K562 (cell line): Measurements from ENCODE around the gene IPPK. TPM values are rescaled to one million over a fixed set of nuclear protein-coding genes. Genes with fewer than 3 reads are reported as not detected.

Experiments
- ATAC-seq: fragments of 200-7000 bp; cut with Tn5 transposase; 3 replicates; pipeline ENCODE4 v1.9.1; 2020; ENCODE audit warnings: moderate library complexity
- BruUV-seq: library from RNA; stranded (reverse); fragments of 400-500 nt; replicated peaks from 2 replicates; lab custom pipeline; 2021; lab: Mats Ljungman, UMichigan
- CTCF ChIA-PET: fragments of 300-600 bp; formaldehyde crosslinking; extraction: SDS; loops from one replicate; lab custom pipeline; 2021; ENCODE audit warnings: low intra/inter-chr PET ratio; lab: Yijun Ruan, JAX
- POLR2A ChIA-PET: fragments of 300-600, 350-650 bp; sonication (Branson Sonifier 250); formaldehyde crosslinking; extraction: SDS; loops from one replicate; lab custom pipeline; 2021; ENCODE audit warnings: antibody characterized with exemption, inconsistent platforms; lab: Yijun Ruan, JAX
- DNase-seq, 4 experiments: peaks; one replicate each; pipeline versions ENCODE4 v3.0.0 to v3.0.0-alpha.2; 2011 to 2018; ENCODE audit warnings: low spot score in 3 of 4, mixed read lengths in 3 of 4; ENCODE audit errors: extremely low read depth in 1 of 4
- FAIRE-seq: peaks from 2 replicates; lab custom pipeline; 2011; peaks lifted over from hg19 to GRCh38; lab: Jason Lieb, UNC
- H2AFZ ChIP-seq: 2 replicates; pipeline ENCODE4 v1.6.0; 2011; ENCODE audit warnings: low read depth, low read length, control low read depth, inconsistent platforms
- H3K27ac ChIP-seq: fragments of 200-600 bp; 3 replicates; pipeline ENCODE4 v1.8.0; 2011; ENCODE audit warnings: low read depth, mild to moderate bottlenecking, control low read depth, inconsistent platforms, low read length, moderate library complexity, mixed read lengths; ENCODE audit errors: extremely low read depth
- H3K27me3 ChIP-seq, 2 experiments: fragments of 300-600 bp in 1 of 2; 2 replicates in 1 of 2; 3 replicates in 1 of 2; pipeline versions ENCODE4 v1.6.0 to v1.8.0; 2011; ENCODE audit warnings: inconsistent platforms in 2 of 2, low read length in 2 of 2, mild to moderate bottlenecking in 1 of 2, mixed read lengths in 1 of 2, moderate library complexity in 1 of 2; ENCODE audit not compliant: control insufficient read depth in 2 of 2, insufficient read depth in 2 of 2
- H3K36me3 ChIP-seq: fragments of 300-600 bp; 3 replicates; pipeline ENCODE4 v1.8.0; 2011; ENCODE audit warnings: mild to moderate bottlenecking, low read length, inconsistent platforms; ENCODE audit not compliant: control insufficient read depth, insufficient read depth
- H3K4me1 ChIP-seq, 2 experiments: fragments of 200-600 bp in 1 of 2; replicated peaks in 1 of 2; 2 replicates in 1 of 2; 3 replicates in 1 of 2; pipeline versions ENCODE4 v1.5.1 to v1.8.0; 2011; ENCODE audit warnings: inconsistent platforms in 2 of 2, low read length in 2 of 2, mild to moderate bottlenecking in 1 of 2, mixed read lengths in 1 of 2, moderate library complexity in 1 of 2; ENCODE audit not compliant: control insufficient read depth in 2 of 2, insufficient read depth in 2 of 2
- H3K4me2 ChIP-seq: 2 replicates; pipeline ENCODE4 v1.6.1; 2011; ENCODE audit warnings: low read length, control low read depth, inconsistent platforms, mixed read lengths; ENCODE audit not compliant: insufficient read depth
- H3K4me3 ChIP-seq: fragments of 200-600 bp; sonication (generic), shearing (Covaris generic); 2 replicates; pipeline ENCODE4 v1.5.1; 2016; ENCODE audit warnings: control low read depth, inconsistent platforms
- H3K79me2 ChIP-seq: fragments of 200-600 bp; 3 replicates; pipeline ENCODE4 v1.8.0; 2011; ENCODE audit warnings: low read length, inconsistent platforms; ENCODE audit not compliant: control insufficient read depth, insufficient read depth
- H3K9ac ChIP-seq, 2 experiments: 2 replicates each; pipeline versions ENCODE4 v1.6.0 to v1.6.1; 2011; ENCODE audit warnings: low read depth in 2 of 2, low read length in 2 of 2, control low read depth in 1 of 2, inconsistent platforms in 1 of 2, mild to moderate bottlenecking in 1 of 2, mixed read lengths in 1 of 2; ENCODE audit not compliant: insufficient read depth in 1 of 2
- H3K9me1 ChIP-seq: one replicate; pipeline ENCODE4 v1.6.0; 2011; ENCODE audit warnings: inconsistent platforms, mild to moderate bottlenecking, low read length, moderate library complexity; ENCODE audit not compliant: control insufficient read depth, insufficient read depth
- H3K9me3 ChIP-seq: replicated peaks from 2 replicates; pipeline ENCODE4 v1.5.1; 2011; ENCODE audit warnings: low read depth, low read length, inconsistent platforms; ENCODE audit not compliant: control insufficient read depth, insufficient read depth
- H4K20me1 ChIP-seq: replicated peaks from 2 replicates; pipeline ENCODE4 v1.6.1; 2011; ENCODE audit warnings: low read length, inconsistent platforms, mixed read lengths; ENCODE audit not compliant: control insufficient read depth, insufficient read depth
- CC2D1A ChIP-seq: fragments of 450-650 bp; IDR thresholded peaks from 2 replicates; pipeline ENCODE4 v1.6.1; 2017; ENCODE audit warnings: mild to moderate bottlenecking
- MBD2 ChIP-seq: sonication (generic); IDR thresholded peaks from 2 replicates; pipeline ENCODE4 v1.6.1; 2016; ENCODE audit warnings: low read depth, borderline replicate concordance
- NFIX ChIP-seq: fragments of 250-450 bp; sonication (Bioruptor Pico); IDR thresholded peaks from 2 replicates; pipeline ENCODE4 v1.4.0; 2020; ENCODE audit warnings: low read depth, mild to moderate bottlenecking, moderate library complexity
- PHF8 ChIP-seq: fragments of 200-600 bp; sonication (generic); IDR thresholded peaks from 2 replicates; pipeline ENCODE4 v1.6.1; 2012; ENCODE audit warnings: mixed run types, mild to moderate bottlenecking, inconsistent platforms, low read length, moderate library complexity, borderline replicate concordance
- RBFOX2 ChIP-seq: fragments of 200-400 bp; formaldehyde crosslinking; IDR thresholded peaks from 2 replicates; pipeline ENCODE4 v1.6.1; 2017; ENCODE audit warnings: low read depth, mild to moderate bottlenecking, low read length, moderate library complexity
- SMARCE1 ChIP-seq: fragments of 450-650 bp; IDR thresholded peaks from 2 replicates; pipeline ENCODE4 v1.7.1; 2016; ENCODE audit warnings: mild to moderate bottlenecking
- ZNF3 ChIP-seq: fragments of 250-450 bp; sonication (Bioruptor Pico); IDR thresholded peaks from 2 replicates; pipeline ENCODE4 v1.5.0; 2021; ENCODE audit warnings: mild to moderate bottlenecking, moderate library complexity
- WGBS: fragments of 100-300 bp; shearing (Covaris generic); methylation state at CpG from one replicate; pipeline ENCODE4 v1.1.6; 2016; ENCODE audit warnings: low coverage, mixed read lengths; ENCODE audit not compliant: insufficient coverage; ENCODE audit errors: missing lambda C conversion rate; 5-methylcytosine and 5-hydroxymethylcytosine counted together
- in situ Hi-C: fragments of 300-500 bp; cut with MboI; formaldehyde crosslinking; loops from 4 replicates; pipeline ENCODE4 v1.15.0; 2018; ENCODE audit warnings: inconsistent platforms, mixed read lengths
- intact Hi-C: fragments of 100-400 bp; cut with micrococcal nuclease; formaldehyde crosslinking; loops from 2 replicates; pipeline ENCODE4 v1.14.2; 2022
- polyA plus RNA-seq, 8 experiments: library from polyadenylated mRNA; depleted of rRNA in 4 of 8; stranded (reverse) in 5 of 8; unstranded in 3 of 8; fragments of >200 nt; fragmentation: Nextera tagmentation in 2 of 8; fragmentation: Illumina TruSeq in 1 of 8; extraction: Ambion mirVana in 2 of 8; extraction: Trizol in 1 of 8; gene quantifications; 2 replicates each; pipeline versions ENCODE4 v1.2.1 to v1.2.3, GENCODE V29; 2011 to 2014; ENCODE audit warnings: inconsistent platforms in 1 of 8, missing spikeins in 1 of 8
- total RNA-seq, 7 experiments: library from RNA; depleted of rRNA in 6 of 7; stranded (reverse); fragments of >200 nt in 6 of 7; fragmentation: Illumina TruSeq in 2 of 7; extraction: Trizol in 2 of 7; gene quantifications; 2 replicates each; pipeline versions ENCODE4 v1.2.1 to v1.2.3, GENCODE V29; 2011 to 2021; ENCODE audit warnings: low replicate concordance in 1 of 7
- TF ChIP-seq, protein P1 (sequence below): sonication (generic); formaldehyde crosslinking; IDR thresholded peaks from 2 replicates; pipeline ENCODE4 v1.8.1; 2023; ENCODE audit warnings: mild to moderate bottlenecking, missing genetic modification reagents
- TF ChIP-seq, protein P2 (sequence below), 2 experiments: fragments of 450-650 bp in 1 of 2; sonication (generic) in 1 of 2; formaldehyde crosslinking in 1 of 2; IDR thresholded peaks in 1 of 2; conservative IDR thresholded peaks in 1 of 2; 2 replicates each; pipeline versions ENCODE4 v1.6.1 to v1.8.1; 2016 to 2023; ENCODE audit warnings: mild to moderate bottlenecking in 2 of 2, moderate library complexity in 2 of 2, inconsistent platforms in 1 of 2, missing genetic modification reagents in 1 of 2
- TF ChIP-seq, protein P3 (sequence below): conservative IDR thresholded peaks from 2 replicates; pipeline ENCODE4 v1.6.1; 2011; ENCODE audit warnings: low read depth, mild to moderate bottlenecking, low read length; ENCODE audit not compliant: control insufficient read depth
- TF ChIP-seq, protein P4 (sequence below): fragments of 450-650 bp; formaldehyde crosslinking; IDR thresholded peaks from 2 replicates; pipeline ENCODE4 v1.4.0; 2020; ENCODE audit warnings: mild to moderate bottlenecking, moderate library complexity

Gene IPPK
- total and polyA plus RNA-seq, 9 of the 15 experiments (the other 6 are each of a cell fraction or from before 2014, with no cell fraction given) = 3.1 to 22.2 (median 11.2) TPM

DNA sequence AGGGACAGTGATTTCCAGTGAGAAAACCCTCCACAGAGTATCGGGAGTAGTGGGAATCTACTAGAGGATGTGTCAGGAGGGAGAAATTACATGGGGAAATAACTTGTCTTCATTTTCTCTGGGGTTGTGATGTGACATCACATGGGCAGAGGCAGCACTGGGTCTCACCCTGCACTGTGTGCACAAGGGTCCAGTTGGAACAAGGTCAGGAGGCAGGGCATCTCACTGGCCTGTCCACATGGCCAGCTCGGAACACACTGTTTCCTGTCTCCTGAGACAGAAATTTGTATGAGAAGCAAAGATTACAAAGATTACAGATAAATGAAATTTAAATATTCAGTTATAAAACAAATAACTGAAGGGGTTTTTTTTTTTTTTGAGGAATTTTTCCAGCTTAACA lies 71.5 kb downstream of the IPPK start:
- in situ Hi-C loops (no loop called here), intact Hi-C loops (no loop called here)
- DNase-seq (no peak), ATAC-seq (no peak), FAIRE-seq (no peak)
- no peaks in the 10 kb centered on the region for H3K79me2 ChIP-seq
- H3K9me3 ChIP-seq = no peaks in the 10 kb centered on the region
- no TSS peak for BruUV-seq
- CTCF ChIA-PET = no interaction called here
- H3K36me3 ChIP-seq = no peaks in the 10 kb centered on the region
- POLR2A ChIA-PET = no interaction called here
- H4K20me1 ChIP-seq = no peaks in the 10 kb centered on the region
- 60% methylated on average over 2 of the region's 2 CpGs for WGBS
- H3K4me1 ChIP-seq = no peaks in the 10 kb centered on the region
- no peaks in the 10 kb centered on the region for H3K27me3 ChIP-seq
- H3K27ac ChIP-seq = no peak overlapping the region
- H3K4me3 ChIP-seq = no peak overlapping the region
- H2AFZ ChIP-seq = no peak overlapping the region
- TF ChIP-seq RBFOX2 = no peak
- TF ChIP-seq, protein P1, sequence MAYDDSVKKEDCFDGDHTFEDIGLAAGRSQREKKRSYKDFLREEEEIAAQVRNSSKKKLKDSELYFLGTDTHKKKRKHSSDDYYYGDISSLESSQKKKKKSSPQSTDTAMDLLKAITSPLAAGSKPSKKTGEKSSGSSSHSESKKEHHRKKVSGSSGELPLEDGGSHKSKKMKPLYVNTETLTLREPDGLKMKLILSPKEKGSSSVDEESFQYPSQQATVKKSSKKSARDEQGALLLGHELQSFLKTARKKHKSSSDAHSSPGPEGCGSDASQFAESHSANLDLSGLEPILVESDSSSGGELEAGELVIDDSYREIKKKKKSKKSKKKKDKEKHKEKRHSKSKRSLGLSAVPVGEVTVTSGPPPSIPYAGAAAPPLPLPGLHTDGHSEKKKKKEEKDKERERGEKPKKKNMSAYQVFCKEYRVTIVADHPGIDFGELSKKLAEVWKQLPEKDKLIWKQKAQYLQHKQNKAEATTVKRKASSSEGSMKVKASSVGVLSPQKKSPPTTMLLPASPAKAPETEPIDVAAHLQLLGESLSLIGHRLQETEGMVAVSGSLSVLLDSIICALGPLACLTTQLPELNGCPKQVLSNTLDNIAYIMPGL = no peak
- no peak overlapping the region for H3K9ac ChIP-seq
- no peak overlapping the region for H3K4me2 ChIP-seq
- H3K9me1 ChIP-seq = no peaks in the 10 kb centered on the region

DNA sequence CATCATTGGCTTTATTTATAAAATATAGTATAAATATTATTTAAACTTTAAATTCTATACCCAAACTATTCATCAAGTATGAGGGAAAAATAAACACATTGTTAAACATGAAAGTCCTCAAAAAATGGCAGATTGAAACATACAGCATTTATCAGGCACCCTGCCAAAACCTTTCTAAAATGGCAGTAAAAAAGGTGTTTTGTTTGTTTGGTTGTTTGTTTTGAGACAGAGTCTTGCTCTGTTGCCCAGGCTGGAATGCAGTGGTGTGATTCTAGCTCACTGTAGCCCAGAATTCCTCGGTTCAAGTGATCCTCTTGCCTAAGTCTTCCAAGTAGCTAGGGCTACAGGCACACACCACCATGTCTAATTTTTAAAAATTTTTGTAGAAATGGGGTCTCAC lies 74.0 kb downstream of the IPPK start:
- Histone ChIP-seq H3K27me3 (no peaks in the 10 kb centered on the region), H3K36me3 (no peaks in the 10 kb centered on the region), H3K9ac (no peak overlapping the region), H3K9me3 (no peaks in the 10 kb centered on the region), H3K4me2 (no peak overlapping the region), H2AFZ (no peak overlapping the region), H3K27ac (no peak overlapping the region), H3K4me3 (no peak overlapping the region), H3K79me2 (no peaks in the 10 kb centered on the region), H4K20me1 (no peaks in the 10 kb centered on the region), H3K4me1 (no peaks in the 10 kb centered on the region; a peak in 1 of 5 replicates), H3K9me1 (no peaks in the 10 kb centered on the region)
- FAIRE-seq (no peak), DNase-seq (no peak), ATAC-seq (no peak)
- no TSS peak for BruUV-seq
- WGBS = 44% methylated on average over 1 of the region's 1 CpG
- intact Hi-C loops = no loop called here
- ChIA-PET POLR2A (no interaction called here), CTCF (no interaction called here)
- in situ Hi-C loops = no loop called here
- TF ChIP-seq NFIX (CRISPR knock-in tag) = no peak
- no peak for TF ChIP-seq MBD2
- no peak for TF ChIP-seq SMARCE1
- TF ChIP-seq, protein P2, sequence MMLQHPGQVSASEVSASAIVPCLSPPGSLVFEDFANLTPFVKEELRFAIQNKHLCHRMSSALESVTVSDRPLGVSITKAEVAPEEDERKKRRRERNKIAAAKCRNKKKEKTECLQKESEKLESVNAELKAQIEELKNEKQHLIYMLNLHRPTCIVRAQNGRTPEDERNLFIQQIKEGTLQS (IDR thresholded peaks at IDR 0.05) = no peak
- TF ChIP-seq, protein P2 (CRISPR knock-in tag; conservative IDR thresholded peaks at IDR 0.05) = no peak
- TF ChIP-seq, protein P3, sequence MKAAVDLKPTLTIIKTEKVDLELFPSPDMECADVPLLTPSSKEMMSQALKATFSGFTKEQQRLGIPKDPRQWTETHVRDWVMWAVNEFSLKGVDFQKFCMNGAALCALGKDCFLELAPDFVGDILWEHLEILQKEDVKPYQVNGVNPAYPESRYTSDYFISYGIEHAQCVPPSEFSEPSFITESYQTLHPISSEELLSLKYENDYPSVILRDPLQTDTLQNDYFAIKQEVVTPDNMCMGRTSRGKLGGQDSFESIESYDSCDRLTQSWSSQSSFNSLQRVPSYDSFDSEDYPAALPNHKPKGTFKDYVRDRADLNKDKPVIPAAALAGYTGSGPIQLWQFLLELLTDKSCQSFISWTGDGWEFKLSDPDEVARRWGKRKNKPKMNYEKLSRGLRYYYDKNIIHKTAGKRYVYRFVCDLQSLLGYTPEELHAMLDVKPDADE = no peak
- no peak for TF ChIP-seq ZNF3
- TF ChIP-seq, protein P4, sequence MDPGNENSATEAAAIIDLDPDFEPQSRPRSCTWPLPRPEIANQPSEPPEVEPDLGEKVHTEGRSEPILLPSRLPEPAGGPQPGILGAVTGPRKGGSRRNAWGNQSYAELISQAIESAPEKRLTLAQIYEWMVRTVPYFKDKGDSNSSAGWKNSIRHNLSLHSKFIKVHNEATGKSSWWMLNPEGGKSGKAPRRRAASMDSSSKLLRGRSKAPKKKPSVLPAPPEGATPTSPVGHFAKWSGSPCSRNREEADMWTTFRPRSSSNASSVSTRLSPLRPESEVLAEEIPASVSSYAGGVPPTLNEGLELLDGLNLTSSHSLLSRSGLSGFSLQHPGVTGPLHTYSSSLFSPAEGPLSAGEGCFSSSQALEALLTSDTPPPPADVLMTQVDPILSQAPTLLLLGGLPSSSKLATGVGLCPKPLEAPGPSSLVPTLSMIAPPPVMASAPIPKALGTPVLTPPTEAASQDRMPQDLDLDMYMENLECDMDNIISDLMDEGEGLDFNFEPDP = no peak
- no peak for TF ChIP-seq CC2D1A
- TF ChIP-seq PHF8 = no peak
